ENCODE data around the gene OR4E1.
"Not testable (repeated sequence)": the region's sequence is repeated elsewhere in the genome, so short reads cannot be mapped to it uniquely, and the experiment has no call there.

The OR4E1 gene

GRCh38 chr14:21673718-21674117 lies at the start of gene OR4E1:
Gene OR4E1, minus strand, starts transcription at chr14:21673818. Its CDS starts 2,883 bp downstream, at chr14:21670935.
- no peak for DNase-seq

DNA sequence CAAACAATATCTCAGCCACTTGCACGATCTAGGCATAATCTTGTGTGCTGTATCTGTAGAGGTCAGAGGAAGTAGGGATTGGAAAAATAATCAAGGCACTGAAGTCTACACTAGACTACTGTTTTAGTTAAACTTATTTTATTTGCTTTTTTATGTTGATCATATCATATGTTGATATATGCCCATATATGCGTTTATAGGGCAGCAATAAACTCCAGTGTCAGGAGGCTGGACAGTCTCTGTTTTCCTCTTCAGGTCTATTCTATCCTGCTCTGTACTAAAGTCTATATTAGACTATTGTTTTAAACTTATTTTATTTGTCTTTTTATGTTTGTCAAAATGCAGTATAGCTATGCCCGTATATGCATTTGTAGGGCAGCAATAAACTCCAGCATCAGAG lies 47.9 kb upstream of the OR4E1 start:
- DNase-seq: no peak

DNA sequence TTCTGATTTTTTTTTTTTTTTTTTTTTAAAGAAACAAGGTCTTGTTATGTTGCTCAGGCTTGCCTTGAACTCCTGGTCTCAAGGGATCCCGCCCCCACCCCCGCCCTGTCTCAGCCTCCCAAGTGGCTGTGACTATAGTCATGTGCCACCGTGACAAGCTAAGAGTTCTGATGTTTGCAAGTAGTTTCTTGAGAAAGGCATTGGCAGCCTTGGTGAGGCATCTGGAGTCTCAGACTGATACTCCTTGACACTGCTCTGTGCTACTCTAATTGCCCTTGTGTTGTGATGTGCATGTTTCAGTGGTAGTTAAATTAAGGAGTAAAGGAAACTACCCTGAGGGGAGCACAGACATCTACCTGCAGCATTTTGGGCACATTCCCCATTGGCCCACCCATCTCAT lies 46.2 kb upstream of the OR4E1 start:
- DNase-seq: no peak

DNA sequence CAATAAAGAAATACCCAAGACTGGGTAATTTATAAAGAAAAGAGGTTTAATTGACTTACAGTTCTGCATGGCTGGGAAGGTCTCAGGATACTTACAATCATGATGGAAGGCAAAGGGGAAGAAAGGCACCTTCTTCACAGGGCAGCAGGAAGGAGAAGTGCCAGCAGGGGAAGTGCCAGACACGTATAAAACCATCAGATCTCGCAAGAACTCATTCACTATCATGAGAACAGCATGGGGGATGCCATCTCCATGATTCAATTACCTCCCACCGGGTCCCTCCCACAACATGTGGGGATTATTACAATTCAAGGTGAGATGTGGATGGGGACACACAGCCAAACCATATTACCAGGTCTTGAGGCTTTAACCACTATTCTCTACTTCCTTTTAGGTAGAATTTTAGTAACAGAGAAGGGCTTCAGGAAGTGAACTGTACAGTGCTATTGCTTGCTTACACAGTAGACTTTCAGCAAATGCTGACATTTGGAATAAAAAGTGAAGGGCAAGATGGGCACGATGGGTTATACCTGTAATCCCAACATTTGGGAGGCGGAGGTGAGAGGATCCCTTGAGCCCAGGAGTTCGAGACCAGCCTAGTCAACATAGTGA lies 40.8 kb upstream of the OR4E1 start:
- no peak for DNase-seq

DNA sequence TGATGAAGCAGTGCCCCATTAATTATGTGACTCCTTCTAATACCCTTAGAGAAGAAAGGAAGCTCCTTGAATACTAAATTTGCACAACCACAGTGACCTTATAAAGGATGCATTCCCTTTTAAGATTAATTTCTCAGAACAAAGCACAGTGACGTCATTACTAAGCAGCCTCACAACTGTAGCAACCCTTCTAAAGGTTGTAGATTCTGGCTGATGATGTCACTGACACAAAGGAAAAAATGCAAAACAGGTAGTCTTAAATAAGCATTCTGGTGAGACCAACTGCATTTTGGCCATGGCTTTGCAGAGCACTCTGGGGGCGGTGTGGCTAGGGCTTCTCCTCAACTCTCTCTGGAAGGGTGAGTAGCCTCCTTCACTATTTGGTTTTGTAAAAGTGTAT lies 38.4 kb upstream of the OR4E1 start:
- no peak for DNase-seq

- peak in 1 of 56 donors; percentile 21 for DNase-seq
These were observed 37.8 kb upstream of the OR4E1 start for GRCh38 chr14:21711360-21711961.

GRCh38 chr14:21704338-21704737 lies 30.7 kb upstream of the OR4E1 start:
- no peak for DNase-seq

DNA sequence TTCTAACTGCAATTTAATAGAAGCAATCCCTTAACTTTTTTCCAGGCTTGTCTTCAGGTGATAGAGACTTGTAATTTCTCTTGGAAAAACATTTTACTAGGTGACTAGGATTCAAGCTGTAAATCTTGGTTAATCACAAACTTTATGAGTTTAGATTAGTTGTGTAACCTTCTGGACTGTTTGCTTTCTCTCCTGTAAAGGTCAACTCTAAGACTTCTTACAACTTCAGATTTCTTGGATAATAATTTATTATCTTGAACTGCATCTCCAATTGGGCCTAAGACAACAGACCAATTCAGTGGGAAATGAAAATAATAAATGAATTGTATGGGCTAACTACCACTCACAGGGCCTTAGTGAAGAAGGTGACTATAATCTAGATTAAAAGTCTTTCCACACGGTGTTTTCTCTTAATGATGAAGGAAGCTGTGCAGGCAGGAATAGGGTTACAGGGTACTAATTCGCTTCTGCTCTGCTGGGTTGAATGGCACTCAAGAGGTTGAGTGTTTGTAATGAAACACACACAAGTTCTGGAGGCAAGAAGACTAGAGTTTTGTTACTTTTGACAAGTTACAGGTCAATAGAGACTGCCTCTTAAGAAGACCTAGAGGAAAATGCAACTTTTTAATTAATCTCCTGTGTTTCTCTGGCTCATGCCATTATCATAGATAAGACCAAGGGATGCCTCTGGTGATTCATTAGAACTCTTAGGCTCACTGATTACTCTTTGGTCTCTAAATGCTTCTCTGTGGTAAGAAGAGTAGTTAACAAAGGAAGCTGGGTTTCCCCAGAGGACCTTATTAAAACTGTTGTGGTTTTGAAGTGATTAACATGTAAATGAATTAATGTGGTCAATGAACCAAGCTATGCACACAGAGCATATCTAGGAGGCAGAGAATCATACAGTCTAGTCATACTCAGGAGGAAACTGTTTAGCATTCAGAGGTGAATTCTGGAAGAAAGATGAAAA lies 30.0 kb upstream of the OR4E1 start:
- no peak for DNase-seq

DNA sequence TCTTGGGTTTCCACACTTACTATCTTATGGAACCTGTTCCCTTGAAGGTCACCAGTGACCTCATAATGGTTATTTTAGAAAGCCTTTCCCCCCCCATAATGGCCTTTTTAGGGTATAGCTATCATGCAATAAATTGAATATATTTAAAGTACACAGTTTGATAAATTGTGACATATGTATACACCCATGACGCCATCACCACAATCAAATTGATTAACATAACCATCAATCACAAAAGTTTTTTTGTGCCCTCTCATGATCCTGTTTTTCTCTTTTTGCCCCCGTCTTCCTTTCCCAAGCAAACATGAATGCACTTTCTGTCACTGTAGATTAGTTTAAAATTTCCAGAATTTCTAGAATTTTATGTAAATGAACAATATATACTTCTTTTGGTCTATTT lies 28.7 kb upstream of the OR4E1 start:
- no peak for DNase-seq

DNA sequence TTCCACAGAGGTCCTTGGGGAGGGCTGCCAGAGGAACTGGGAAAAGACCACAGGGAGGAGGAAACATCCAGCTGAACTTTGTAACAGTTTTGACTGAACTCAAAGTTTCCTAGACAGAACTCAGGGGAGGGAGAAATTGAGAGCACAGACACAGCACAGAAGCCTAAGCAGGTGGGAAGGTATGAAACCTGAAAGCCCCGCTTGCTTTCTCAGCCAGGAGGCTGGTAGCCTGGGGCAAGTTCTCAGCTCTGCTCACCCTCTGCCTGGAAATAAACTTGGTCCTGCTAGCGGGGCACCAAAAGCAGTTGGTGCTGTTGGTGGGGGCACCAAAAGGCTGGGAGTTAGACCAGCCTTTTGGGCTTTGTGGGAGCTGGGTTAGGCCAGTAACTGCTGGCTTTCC lies 25.9 kb upstream of the OR4E1 start:
- DNase-seq: no peak

GRCh38 chr14:21698538-21698937 lies 24.9 kb upstream of the OR4E1 start:
- DNase-seq: not testable (repeated sequence)

DNA sequence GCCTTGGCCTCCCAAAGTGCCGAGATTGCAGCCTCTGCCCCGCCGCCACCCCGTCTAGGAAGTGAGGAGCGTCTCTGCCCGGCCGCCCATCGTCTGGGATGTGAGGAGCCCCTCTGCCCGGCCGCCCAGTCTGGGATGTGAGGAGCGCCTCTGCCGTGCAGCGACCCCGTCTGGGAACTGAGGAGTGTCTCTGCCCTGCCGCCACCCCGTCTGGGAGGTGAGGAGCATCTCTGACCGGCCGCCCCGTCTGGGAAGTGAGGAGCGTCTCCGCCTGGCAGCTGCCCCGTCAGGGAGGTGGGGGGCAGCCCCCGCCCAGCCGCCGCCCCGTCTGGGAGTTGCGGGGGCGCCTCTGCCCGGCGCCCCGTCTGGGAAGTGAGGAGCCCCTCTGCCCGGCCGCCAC lies 24.0 kb upstream of the OR4E1 start:
- DNase-seq: not testable (repeated sequence)

DNA sequence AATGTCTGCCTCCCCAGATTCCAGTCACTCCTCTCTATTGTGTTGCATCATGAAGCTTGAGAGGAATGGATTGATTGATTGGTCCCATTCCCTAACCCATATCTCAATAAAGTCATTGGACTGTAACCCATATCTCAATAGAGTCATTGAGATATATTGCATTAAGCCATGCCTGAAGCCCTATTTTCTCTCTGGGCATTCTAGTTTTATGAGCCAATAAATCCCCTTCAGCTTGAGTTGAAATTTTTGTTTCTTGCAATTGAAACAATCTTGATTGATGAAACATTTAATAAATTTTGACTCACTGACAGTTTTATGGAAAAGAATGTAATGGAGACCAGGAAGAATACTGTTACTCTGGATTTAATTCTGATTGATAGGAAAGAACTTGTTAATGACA lies 20.8 kb upstream of the OR4E1 start:
- no peak for DNase-seq

GRCh38 chr14:21686468-21686867 lies 12.8 kb upstream of the OR4E1 start:
- no peak for DNase-seq

- no peak for DNase-seq
These were observed 6.5 kb upstream of the OR4E1 start for GRCh38 chr14:21680072-21680471.

GRCh38 chr14:21675566-21675965 lies 1.9 kb upstream of the OR4E1 start:
- DNase-seq: no peak

GRCh38 chr14:21672116-21672515 lies 1.5 kb downstream of the OR4E1 start:
- no peak for DNase-seq

GRCh38 chr14:21671371-21671770 lies 2.2 kb downstream of the OR4E1 start:
- no peak for DNase-seq

DNA sequence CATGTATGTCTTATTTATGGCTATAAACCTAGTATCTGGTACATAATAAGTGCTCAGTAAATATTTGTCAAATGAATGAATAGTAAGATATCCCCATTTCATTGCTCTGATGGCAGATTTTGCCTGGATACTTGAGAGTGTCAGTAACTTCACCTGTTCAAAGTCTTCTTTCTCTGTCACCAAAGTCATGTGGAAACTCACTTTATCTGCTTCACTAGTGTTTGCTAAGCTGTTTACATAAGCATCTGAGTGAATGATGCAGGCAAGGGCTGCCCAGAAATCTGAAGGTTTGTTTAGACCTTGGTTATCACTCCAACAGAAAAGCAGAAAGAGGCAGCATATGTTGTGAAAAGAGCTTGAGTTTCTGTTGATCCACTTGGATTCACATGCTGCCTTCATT lies 4.3 kb downstream of the OR4E1 start:
- no peak for DNase-seq

DNA sequence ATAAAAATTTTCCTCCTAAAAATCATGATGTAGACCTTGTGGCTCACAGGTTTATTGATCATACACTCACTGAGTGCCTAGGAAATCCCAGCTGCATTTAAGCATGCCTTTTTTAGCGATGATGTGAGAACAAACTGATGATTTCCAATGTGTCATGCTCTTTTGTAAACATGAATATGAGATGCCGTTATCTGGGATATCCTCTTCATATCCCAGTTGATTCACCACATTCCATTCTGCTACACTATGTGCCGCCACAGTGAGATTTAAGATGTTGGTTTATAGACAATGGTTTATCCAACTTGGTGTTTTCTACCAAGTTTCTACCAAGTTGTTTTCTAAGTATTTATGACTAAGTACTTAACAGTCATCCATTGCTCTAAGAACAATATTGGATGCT lies 5.2 kb downstream of the OR4E1 start:
- DNase-seq: no peak

- no peak for DNase-seq
These were observed 16.6 kb downstream of the OR4E1 start for GRCh38 chr14:21656980-21657379.

DNA sequence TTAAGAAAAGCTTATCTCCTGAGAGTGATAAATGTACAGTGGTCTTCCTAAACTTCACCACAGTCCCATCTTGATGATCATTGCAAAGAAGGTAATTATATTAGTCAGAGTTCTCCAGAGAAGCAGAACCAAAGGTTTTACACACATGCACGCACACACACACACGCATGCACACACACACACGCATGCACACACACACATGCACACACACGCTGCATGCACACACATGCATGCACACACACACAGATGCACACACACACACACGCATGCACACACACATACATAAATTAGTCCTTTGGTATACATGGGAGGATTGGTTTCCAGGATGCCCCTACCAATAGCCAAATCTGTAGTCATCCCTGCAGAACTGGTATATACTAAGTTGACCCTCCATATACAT lies 19.4 kb downstream of the OR4E1 start:
- no peak for DNase-seq

All from nucleus accumbens (tissue), 56 donors.